Activated CD4-positive, alpha-beta T cell treated with anti-CD3 and anti-CD28 coated beads, Interleukin-2, amount 10 ng/mL, durations not matched to agents 7 days and 5 days (primary cell): ENCODE measurements around the gene MDFIC. TPM values are rescaled to one million over a fixed set of nuclear protein-coding genes. Genes with fewer than 3 reads are reported as not detected.

Experiments used
- CTCF ChIA-PET: fragments of 350-600 bp; sonication (Branson Sonifier 250); formaldehyde crosslinking; loops from one replicate; lab custom pipeline; 2021; ENCODE audit warnings: antibody characterized with exemption; lab: Charles Lee
- POLR2A ChIA-PET: fragments of 350-600 bp; sonication (Branson Sonifier 250); formaldehyde crosslinking; loops from one replicate; lab custom pipeline; 2021; ENCODE audit warnings: antibody characterized with exemption; lab: Charles Lee
- DNase-seq: peaks from one replicate; pipeline ENCODE4 v3.0.0-alpha.2; 2020
- H3K27ac Mint-ChIP-seq: one replicate; pipeline ENCODE4 v1.8.0; 2021; ENCODE audit warnings: mild to moderate bottlenecking, moderate library complexity, mixed read lengths
- H3K27me3 Mint-ChIP-seq: one replicate; pipeline ENCODE4 v1.8.0; 2021; ENCODE audit warnings: mixed read lengths
- H3K36me3 Mint-ChIP-seq: one replicate; pipeline ENCODE4 v1.8.0; 2021; ENCODE audit warnings: low read depth, mixed read lengths
- H3K4me1 Mint-ChIP-seq: one replicate; pipeline ENCODE4 v1.8.0; 2021; ENCODE audit warnings: mixed read lengths
- H3K4me3 Mint-ChIP-seq: one replicate; pipeline ENCODE4 v1.8.0; 2021; ENCODE audit warnings: mild to moderate bottlenecking, moderate library complexity, mixed read lengths
- H3K9me3 Mint-ChIP-seq: one replicate; pipeline ENCODE4 v1.8.0; 2021; ENCODE audit warnings: mixed read lengths
- total RNA-seq, 2 experiments: library from RNA; stranded (reverse); gene quantifications; one replicate each; pipeline ENCODE4 v1.2.3, GENCODE V29; 2021

The MDFIC gene
- total RNA-seq, 2 experiments from 2014 or later: 75.4 to 91.2 TPM

DNA sequence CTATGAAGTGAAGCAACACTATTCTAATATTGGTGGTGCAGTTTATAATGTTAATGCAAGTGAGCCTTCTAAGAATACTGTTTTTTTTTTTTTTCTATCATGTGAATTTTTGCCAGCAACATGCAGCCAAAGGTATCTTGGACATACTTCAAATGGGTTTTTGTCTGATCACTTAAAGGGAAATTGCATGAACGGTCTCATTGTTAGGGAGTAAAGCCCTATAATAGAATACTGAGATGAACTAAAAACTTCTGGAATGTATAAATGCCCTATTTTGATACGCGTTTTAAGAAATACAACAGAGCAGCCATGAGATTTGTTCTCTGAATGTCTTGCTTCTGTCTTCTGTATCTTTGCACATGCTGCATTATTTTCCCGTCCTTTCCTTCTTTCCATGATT, 10.5 kb upstream of the MDFIC start:
- no peak for DNase-seq
- Mint-ChIP-seq H3K36me3 (no peaks in the 10 kb centered on the region), H3K27ac (no peak overlapping the region), H3K9me3 (no peaks in the 10 kb centered on the region), H3K27me3 (no peaks in the 10 kb centered on the region), H3K4me3 (no peak overlapping the region), H3K4me1 (peaks cover 7% of the 10 kb centered on the region)
- ChIA-PET POLR2A (no interaction called here), CTCF (no interaction called here)

DNA sequence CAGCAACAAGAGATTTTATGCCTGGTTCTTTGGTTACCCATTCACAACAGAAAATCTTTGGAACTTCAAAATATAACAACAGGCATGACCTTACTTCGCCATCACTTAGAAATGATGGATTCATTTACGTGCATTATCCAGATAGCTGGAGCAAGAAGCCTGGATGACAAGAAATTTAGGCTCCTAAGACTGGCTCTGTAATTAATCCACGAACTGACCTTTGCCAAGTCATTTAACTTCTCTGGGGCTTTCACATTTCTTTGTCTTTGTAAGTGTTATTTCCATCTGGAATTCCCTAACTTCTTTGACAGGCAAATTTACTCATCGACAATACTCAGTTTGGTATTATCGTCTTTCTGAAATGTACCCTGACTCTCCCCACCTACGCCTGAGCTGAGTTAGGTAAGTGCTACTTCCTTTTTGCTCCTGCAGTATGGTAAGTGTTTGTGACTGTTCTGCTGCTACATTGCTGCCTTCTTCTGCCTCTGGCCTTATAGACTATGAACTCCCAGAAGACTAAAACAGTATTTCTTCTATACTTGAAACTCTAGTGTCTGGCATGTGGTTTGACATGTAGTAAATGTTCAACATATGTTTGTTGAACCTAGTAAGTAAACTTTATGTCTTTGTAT, 5.5 kb upstream of the MDFIC start:
- H3K27ac Mint-ChIP-seq: peak overlapping the region; percentile 86
- H3K36me3 Mint-ChIP-seq: no peaks in the 10 kb centered on the region
- ChIA-PET POLR2A (no interaction called here), CTCF (interaction anchor here (2.3 kb wide), 1 partner anchor 9 kb away, joined by 9 read pairs; no protein-coding TSS in a partner anchor)
- no peaks in the 10 kb centered on the region for H3K9me3 Mint-ChIP-seq
- DNase-seq: no peak
- H3K4me1 Mint-ChIP-seq: peaks cover 27% of the 10 kb centered on the region
- H3K27me3 Mint-ChIP-seq: no peaks in the 10 kb centered on the region
- H3K4me3 Mint-ChIP-seq: peak overlapping the region; percentile 3

DNA sequence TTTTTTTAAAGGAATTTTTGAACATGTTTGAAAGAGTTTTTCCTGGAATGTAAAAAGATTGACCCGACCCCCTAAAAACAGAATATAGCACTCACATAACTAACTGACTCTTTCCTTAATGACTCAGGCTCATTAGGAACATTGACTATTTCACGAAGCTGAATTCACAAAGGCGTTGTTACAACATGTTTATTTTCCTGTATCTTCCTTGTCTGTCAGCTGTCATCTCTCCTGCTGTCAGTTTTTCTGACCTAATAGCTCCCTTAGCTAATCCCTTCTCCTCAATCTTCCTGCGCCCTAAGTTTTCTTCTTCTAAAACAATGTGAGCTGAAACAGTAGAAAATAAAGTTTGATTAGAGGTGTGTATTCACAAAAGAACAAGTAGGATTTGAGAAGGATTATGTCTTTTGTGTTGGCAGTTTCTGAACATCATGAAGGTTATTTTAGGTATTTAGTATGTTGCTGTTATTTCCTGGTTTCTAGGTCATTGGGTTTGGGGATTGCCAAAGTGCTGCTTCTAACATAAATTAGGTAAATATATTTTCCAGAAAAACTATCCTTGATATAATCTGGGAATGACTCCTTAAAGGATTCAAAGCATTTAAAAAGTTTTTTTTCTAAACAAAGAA, 4.6 kb upstream of the MDFIC start:
- ChIA-PET POLR2A (no interaction called here), CTCF (no interaction called here)
- Mint-ChIP-seq H3K4me1 (peaks cover 32% of the 10 kb centered on the region), H3K4me3 (no peak overlapping the region), H3K9me3 (no peaks in the 10 kb centered on the region), H3K36me3 (no peaks in the 10 kb centered on the region), H3K27ac (no peak overlapping the region), H3K27me3 (no peaks in the 10 kb centered on the region)
- DNase-seq: no peak

DNA sequence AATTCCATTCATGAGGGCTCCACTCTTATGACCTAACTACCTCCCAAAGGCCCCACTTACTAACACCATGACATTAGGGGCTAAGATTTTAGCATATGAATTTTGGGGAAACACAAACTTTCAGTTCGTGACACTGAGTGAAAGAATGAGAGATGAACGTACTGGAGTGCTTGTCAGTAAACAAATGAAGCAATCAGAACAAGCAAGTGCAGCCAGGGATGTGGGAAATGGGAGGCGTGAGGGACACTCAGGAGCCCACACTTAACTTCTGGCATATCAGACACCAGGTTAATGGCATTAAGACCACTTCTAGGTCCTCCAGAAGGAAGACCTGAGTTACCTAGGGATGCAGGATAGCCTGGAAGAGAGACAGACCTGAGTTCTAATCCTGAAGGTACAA, 2.3 kb upstream of the MDFIC start:
- CTCF ChIA-PET: no interaction called here
- Mint-ChIP-seq H3K4me1 (peaks cover 36% of the 10 kb centered on the region), H3K36me3 (peaks cover 13% of the 10 kb centered on the region), H3K9me3 (no peaks in the 10 kb centered on the region), H3K27ac (peak overlapping the region; percentile 6), H3K27me3 (no peaks in the 10 kb centered on the region), H3K4me3 (no peak overlapping the region)
- POLR2A ChIA-PET: no interaction called here
- no peak for DNase-seq

DNA sequence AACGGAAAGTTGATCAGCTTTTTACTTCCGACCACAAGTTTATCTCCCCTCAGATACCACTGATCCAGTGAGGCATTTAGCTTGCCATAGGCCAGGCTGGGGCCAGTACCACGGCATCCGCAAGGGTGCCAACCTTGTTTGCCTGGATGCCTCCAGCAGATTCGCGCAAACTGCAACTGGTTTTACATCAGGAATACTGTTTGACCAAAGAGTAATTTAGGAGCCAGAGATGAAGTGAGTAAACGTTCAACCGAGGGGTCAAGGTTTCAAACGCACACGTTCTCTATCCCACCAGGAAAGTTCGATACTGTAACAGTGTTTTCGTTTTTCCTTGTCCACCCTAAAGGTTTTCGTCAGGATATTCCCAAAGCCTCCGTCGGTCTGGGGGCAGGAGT, 266 bp upstream of the MDFIC start:
- Mint-ChIP-seq H3K27ac (peak overlapping the region; percentile 88), H3K27me3 (no peaks in the 10 kb centered on the region), H3K4me3 (peak overlapping the region; percentile 87), H3K4me1 (peaks cover 42% of the 10 kb centered on the region), H3K9me3 (no peaks in the 10 kb centered on the region), H3K36me3 (peaks cover 25% of the 10 kb centered on the region)
- ChIA-PET POLR2A (no interaction called here), CTCF (interaction anchor here (0.5 to 1.0 kb wide), 2 partner anchors 11 to 165 kb away, joined by 3 to 5 read pairs; no protein-coding TSS in a partner anchor)
- DNase-seq: no peak

DNA sequence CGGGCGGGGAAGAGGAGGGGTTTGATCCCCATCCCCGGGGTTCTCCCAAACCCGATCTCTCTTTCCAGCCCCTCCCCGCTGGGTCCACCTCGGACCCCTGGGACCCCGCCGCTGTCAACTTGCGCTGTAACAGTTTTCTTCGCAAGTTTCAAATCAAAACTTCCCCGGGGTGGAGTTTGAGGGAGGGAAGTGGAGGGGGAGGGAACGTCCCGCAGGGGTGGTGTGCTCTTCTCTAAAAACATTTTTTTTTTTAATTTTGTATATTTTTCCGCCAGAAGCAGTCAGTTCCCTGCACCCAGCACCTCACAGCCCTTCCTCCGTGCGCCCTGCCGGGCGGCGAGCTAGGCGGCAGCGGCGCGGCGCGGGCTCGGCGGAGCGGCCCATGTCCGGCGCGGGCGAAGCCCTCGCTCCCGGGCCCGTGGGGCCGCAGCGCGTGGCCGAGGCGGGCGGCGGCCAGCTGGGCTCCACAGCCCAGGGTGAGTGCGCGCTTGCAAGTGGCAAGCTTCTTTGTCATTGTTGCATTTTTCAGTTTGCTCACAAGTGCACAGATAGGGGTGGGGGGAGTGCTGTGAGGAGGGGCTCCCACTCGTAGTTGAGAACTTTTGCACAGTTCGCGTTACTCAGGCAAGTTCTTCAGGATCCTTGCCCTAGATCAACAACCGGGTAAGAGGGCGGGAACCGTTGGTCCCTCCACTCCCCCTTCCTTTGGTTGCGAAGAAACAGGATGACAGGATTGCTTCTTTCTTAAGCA, 933 bp downstream of the MDFIC start:
- Mint-ChIP-seq H3K27ac (peak overlapping the region; percentile 96), H3K4me3 (peak overlapping the region; percentile 87), H3K4me1 (peaks cover 38% of the 10 kb centered on the region), H3K27me3 (no peaks in the 10 kb centered on the region), H3K36me3 (peaks cover 29% of the 10 kb centered on the region), H3K9me3 (no peaks in the 10 kb centered on the region)
- peak; percentile 72 for DNase-seq
- ChIA-PET CTCF (interaction anchor here (0.6 to 2.3 kb wide), 6 partner anchors 9 to 407 kb away, joined by 3 to 8 read pairs (median 5); no protein-coding TSS in a partner anchor), POLR2A (interaction anchor here (0.6 kb wide), 2 partner anchors 8 to 33 kb away, joined by 3 to 12 read pairs; no protein-coding TSS in a partner anchor)

DNA sequence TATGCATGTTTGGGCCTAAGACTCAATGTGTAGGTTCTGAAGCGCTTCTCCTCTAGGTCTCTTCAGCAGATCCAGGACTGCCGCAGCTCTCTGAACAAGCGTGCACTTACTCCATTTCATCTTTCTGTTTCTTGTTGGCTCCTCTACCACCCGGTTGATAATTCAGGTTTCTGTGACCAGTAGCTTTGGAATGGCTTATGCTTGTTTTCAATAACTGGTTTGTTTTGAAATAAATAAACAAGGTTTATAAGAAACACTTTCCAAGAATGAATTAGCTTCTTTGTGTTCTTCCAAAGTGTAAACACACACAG, 1.5 kb downstream of the MDFIC start:
- Mint-ChIP-seq H3K27ac (peak overlapping the region; percentile 95), H3K27me3 (no peaks in the 10 kb centered on the region), H3K9me3 (no peaks in the 10 kb centered on the region), H3K36me3 (peaks cover 29% of the 10 kb centered on the region), H3K4me3 (peak overlapping the region; percentile 87), H3K4me1 (peaks cover 38% of the 10 kb centered on the region)
- ChIA-PET POLR2A (interaction anchor here (0.6 kb wide), 2 partner anchors 8 to 34 kb away, joined by 3 to 12 read pairs; no protein-coding TSS in a partner anchor), CTCF (interaction anchor here (0.9 to 2.3 kb wide), 7 partner anchors 9 to 308 kb away, joined by 3 to 8 read pairs (median 4); no protein-coding TSS in a partner anchor)
- no peak for DNase-seq

DNA sequence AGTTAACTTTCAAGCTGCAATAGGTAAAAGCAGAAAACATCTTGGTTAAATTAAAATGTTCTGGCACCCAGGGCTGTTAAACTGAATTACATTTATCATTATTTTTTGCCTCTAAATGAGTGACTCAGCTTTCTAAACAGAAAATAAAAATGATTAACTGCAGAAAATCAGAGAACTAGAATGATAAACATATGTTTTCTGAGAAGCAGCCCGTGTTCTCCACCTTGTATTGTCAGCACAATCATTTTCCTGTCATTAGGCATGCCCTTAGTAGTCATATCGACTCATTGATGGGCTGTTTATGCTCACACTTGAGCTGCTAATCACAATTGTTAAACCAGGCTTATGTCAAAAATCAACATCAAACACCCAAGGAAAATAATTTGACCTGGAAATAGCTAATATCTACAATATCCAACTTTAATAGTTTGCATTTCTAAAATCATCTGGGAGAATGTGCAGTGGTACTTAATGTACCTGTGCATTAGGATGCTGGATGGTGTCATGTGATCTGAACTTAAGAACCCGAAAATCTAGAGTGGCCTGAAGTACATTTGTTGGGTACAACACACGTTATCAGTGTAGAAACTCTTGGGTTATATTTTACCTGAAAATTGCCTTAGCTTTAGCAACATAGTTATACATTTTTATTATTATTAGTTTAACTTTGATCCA, 2.3 kb downstream of the MDFIC start:
- Mint-ChIP-seq H3K36me3 (peaks cover 29% of the 10 kb centered on the region), H3K4me3 (peak overlapping the region; percentile 87), H3K9me3 (no peaks in the 10 kb centered on the region), H3K27me3 (no peaks in the 10 kb centered on the region), H3K27ac (peak overlapping the region; percentile 95), H3K4me1 (peaks cover 38% of the 10 kb centered on the region)
- CTCF ChIA-PET: interaction anchor here (0.9 to 2.3 kb wide), 6 partner anchors 8 to 307 kb away, joined by 3 to 9 read pairs (median 5); no protein-coding TSS in a partner anchor
- DNase-seq: no peak
- POLR2A ChIA-PET: interaction anchor here (1.1 kb wide), 1 partner anchor 58 kb away, joined by 3 read pairs; no protein-coding TSS in a partner anchor

DNA sequence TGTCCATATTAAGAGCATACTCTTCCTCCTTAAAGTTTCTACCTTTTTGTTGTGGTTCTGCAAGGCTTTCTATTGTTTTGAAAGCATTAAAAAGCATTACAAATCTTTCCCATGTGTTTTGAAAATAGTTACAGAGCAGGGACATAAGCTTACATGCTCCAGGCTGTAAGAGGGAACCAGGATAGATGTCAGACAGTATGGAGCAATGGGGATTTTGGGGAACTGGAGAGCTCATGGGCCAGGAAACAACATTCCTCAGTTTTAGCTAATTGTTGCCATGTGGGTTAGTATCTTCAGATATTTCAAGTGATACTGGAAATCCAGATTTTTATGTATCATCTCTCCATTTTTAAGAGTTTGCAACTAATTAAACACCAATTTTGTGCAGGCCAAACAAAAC, 3.5 kb downstream of the MDFIC start:
- Mint-ChIP-seq H3K36me3 (peaks cover 29% of the 10 kb centered on the region), H3K27ac (peak overlapping the region; percentile 74), H3K4me3 (peak overlapping the region; percentile 80), H3K9me3 (no peaks in the 10 kb centered on the region), H3K27me3 (no peaks in the 10 kb centered on the region), H3K4me1 (peaks cover 32% of the 10 kb centered on the region)
- POLR2A ChIA-PET: no interaction called here
- no peak for DNase-seq
- CTCF ChIA-PET: interaction anchor here (2.0 kb wide), 1 partner anchor 10 kb away, joined by 9 read pairs; no protein-coding TSS in a partner anchor

DNA sequence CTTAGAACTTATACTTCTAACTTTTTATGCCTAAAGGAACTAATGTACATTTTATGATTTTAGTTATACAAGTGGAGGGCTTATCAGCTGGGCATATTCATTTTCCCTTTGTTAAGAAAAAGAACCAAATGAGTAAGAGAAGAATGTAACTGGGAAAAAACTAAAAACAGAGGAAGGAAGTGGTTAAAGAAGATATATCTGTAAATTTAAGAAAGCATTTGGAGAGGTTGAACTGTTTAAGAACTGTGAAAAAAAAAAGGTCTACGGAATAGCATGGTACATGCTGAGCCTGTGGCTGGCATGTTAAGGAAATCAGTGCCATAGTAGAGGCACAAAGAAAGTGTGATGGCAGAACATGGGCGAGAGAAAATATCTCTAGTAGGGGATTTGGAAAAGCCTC, 6.2 kb downstream of the MDFIC start:
- Mint-ChIP-seq H3K27ac (no peak overlapping the region), H3K9me3 (no peaks in the 10 kb centered on the region), H3K36me3 (peaks cover 49% of the 10 kb centered on the region), H3K4me3 (no peak overlapping the region), H3K27me3 (no peaks in the 10 kb centered on the region), H3K4me1 (peaks cover 23% of the 10 kb centered on the region)
- CTCF ChIA-PET: no interaction called here
- DNase-seq: no peak
- POLR2A ChIA-PET: no interaction called here

DNA sequence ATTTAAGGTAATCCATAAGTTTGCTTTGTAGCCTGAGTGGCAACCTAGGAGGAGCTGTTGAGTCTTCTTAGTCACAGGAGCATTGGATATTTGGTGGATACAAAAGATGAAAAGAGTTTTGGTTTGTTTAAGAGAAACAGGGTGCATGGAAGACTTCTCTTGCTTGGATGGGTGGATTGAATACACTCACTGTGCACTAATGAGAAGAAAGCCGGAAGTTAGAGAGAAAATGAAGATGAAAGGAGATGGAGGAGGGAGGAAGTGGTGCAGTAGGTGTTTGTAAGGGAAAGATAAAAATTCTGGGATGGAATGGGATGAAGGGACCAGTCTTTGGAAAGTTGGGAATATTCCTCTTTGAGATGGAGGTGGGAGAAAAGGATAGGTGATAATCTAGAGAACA, 7.7 kb downstream of the MDFIC start:
- Mint-ChIP-seq H3K27me3 (no peaks in the 10 kb centered on the region), H3K9me3 (no peaks in the 10 kb centered on the region)
- POLR2A ChIA-PET: no interaction called here

DNA sequence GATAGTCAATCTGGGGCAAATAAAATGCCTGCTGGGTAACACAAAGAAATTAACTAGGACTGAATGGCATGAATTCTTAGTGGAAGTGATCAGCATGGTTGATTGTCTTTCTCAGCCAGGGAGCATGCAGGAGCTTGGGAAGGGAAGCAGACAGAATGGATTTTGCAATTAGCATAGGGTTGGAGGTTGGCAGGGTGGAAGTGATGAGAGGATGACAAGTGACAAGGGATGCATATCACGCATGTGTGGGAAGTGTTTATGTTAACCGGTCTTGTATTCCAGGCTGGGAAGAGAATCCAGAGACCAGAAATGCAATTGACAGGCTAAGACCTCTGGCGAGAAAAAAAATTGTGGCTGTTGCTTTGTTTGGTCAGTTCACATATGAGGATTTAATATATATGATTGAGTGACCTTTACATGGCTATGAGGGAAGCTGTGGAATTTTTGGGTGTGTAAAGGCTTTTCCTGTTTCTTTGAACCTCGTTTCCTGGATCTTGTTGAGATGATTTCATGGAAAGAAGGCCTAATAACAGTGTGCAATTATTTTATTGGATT, 8.3 kb downstream of the MDFIC start:
- no peaks in the 10 kb centered on the region for H3K9me3 Mint-ChIP-seq
- peak overlapping the region; percentile 70 for H3K4me3 Mint-ChIP-seq
- DNase-seq: no peak
- CTCF ChIA-PET: no interaction called here
- peaks cover 47% of the 10 kb centered on the region for H3K36me3 Mint-ChIP-seq
- POLR2A ChIA-PET: no interaction called here
- peaks cover 38% of the 10 kb centered on the region for H3K4me1 Mint-ChIP-seq
- no peaks in the 10 kb centered on the region for H3K27me3 Mint-ChIP-seq
- no peak overlapping the region for H3K27ac Mint-ChIP-seq

More for the DNA sequence above, 7.7 kb downstream of the MDFIC start:
- no peak overlapping the region for H3K4me3 Mint-ChIP-seq
- no peak overlapping the region for H3K27ac Mint-ChIP-seq
- H3K4me1 Mint-ChIP-seq: peaks cover 34% of the 10 kb centered on the region
- H3K36me3 Mint-ChIP-seq: peaks cover 46% of the 10 kb centered on the region
- no peak for DNase-seq
- CTCF ChIA-PET: no interaction called here
